GM12878 (cell line): ENCODE measurements around the gene NMNAT3. TPM values are rescaled to one million over a fixed set of nuclear protein-coding genes. Genes with fewer than 3 reads are reported as not detected.

ENCODE experiments used
- ATF7 ChIP-seq: fragments of 450-650 bp; IDR thresholded peaks from 2 replicates; pipeline ENCODE4 v1.6.1; 2016; ENCODE audit warnings: low read depth, mild to moderate bottlenecking
- CBX5 ChIP-seq: sonication (generic); IDR thresholded peaks from 2 replicates; pipeline ENCODE4 v1.6.1; 2016; ENCODE audit warnings: low read depth, moderate library complexity, mild to moderate bottlenecking, inconsistent platforms
- polyA plus RNA-seq, 11 experiments: library from polyadenylated mRNA; depleted of rRNA in 4 of 11; unstranded in 6 of 11; stranded (reverse) in 5 of 11; fragments of >200 nt; fragmentation: Nextera tagmentation in 4 of 11; fragmentation: Illumina TruSeq in 1 of 11; extraction: Ambion mirVana in 4 of 11; extraction: Trizol in 1 of 11; gene quantifications; 1 replicate in 1 of 11; 2 replicates in 10 of 11; pipeline versions ENCODE4 v1.2.1 to v1.2.3, GENCODE V29; 2011 to 2016; ENCODE audit warnings: inconsistent platforms in 2 of 11, missing spikeins in 2 of 11, low read depth in 1 of 11
- total RNA-seq, 4 experiments: library from RNA; depleted of rRNA in 3 of 4; stranded (reverse); fragments of >200 nt in 3 of 4; fragmentation: Illumina TruSeq in 1 of 4; extraction: Trizol in 1 of 4; gene quantifications; 2 replicates each; pipeline versions ENCODE4 v1.2.1 to v1.2.3, GENCODE V29; 2013 to 2021
- TF ChIP-seq, protein P1 (sequence below): fragments of 150-350 bp; IDR thresholded peaks from 2 replicates; pipeline ENCODE4 v1.6.1; 2016; ENCODE audit warnings: low read depth, low read length
- TF ChIP-seq, protein P2 (sequence below): IDR thresholded peaks from 2 replicates; pipeline ENCODE4 v1.6.1; 2012; ENCODE audit warnings: improper control_type of control experiment, low read depth, low read length; ENCODE audit not compliant: insufficient replicate concordance
- TF ChIP-seq, protein P3 (sequence below): fragments of 450-650 bp; IDR thresholded peaks from 2 replicates; pipeline ENCODE4 v1.6.1; 2017; ENCODE audit warnings: borderline replicate concordance

The NMNAT3 gene
- total and polyA plus RNA-seq, 10 of the 15 experiments (the other 5 are each of a cell fraction or from before 2014, with no cell fraction given), result under 0.01 to 0.92 (median 0.08) TPM; not detected in 4

DNA sequence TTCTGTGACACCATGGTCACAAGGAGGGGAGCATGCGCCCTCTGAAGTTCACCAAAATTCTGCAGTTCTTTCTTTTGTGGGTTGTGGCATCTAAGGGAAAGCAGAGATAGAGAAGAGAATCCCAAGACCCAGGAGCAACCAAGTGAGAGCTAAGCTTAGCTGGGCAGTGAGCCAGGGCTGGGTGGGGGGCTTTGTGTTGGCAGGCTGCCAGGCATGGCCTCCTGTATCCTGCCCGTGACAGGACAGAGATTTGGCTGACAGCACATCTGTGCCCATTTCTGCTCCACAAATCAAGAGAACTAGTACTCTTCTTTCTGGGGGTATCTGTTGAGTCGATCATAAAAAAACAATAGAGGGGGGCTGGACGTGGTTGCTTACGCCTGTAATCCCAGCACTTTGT lies 66.2 kb downstream of the NMNAT3 start (continued):
- TF ChIP-seq, protein P1, sequence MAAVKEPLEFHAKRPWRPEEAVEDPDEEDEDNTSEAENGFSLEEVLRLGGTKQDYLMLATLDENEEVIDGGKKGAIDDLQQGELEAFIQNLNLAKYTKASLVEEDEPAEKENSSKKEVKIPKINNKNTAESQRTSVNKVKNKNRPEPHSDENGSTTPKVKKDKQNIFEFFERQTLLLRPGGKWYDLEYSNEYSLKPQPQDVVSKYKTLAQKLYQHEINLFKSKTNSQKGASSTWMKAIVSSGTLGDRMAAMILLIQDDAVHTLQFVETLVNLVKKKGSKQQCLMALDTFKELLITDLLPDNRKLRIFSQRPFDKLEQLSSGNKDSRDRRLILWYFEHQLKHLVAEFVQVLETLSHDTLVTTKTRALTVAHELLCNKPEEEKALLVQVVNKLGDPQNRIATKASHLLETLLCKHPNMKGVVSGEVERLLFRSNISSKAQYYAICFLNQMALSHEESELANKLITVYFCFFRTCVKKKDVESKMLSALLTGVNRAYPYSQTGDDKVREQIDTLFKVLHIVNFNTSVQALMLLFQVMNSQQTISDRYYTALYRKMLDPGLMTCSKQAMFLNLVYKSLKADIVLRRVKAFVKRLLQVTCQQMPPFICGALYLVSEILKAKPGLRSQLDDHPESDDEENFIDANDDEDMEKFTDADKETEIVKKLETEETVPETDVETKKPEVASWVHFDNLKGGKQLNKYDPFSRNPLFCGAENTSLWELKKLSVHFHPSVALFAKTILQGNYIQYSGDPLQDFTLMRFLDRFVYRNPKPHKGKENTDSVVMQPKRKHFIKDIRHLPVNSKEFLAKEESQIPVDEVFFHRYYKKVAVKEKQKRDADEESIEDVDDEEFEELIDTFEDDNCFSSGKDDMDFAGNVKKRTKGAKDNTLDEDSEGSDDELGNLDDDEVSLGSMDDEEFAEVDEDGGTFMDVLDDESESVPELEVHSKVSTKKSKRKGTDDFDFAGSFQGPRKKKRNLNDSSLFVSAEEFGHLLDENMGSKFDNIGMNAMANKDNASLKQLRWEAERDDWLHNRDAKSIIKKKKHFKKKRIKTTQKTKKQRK, result no peak
- TF ChIP-seq ATF7, result no peak
- no peak for TF ChIP-seq CBX5
- TF ChIP-seq, protein P2, sequence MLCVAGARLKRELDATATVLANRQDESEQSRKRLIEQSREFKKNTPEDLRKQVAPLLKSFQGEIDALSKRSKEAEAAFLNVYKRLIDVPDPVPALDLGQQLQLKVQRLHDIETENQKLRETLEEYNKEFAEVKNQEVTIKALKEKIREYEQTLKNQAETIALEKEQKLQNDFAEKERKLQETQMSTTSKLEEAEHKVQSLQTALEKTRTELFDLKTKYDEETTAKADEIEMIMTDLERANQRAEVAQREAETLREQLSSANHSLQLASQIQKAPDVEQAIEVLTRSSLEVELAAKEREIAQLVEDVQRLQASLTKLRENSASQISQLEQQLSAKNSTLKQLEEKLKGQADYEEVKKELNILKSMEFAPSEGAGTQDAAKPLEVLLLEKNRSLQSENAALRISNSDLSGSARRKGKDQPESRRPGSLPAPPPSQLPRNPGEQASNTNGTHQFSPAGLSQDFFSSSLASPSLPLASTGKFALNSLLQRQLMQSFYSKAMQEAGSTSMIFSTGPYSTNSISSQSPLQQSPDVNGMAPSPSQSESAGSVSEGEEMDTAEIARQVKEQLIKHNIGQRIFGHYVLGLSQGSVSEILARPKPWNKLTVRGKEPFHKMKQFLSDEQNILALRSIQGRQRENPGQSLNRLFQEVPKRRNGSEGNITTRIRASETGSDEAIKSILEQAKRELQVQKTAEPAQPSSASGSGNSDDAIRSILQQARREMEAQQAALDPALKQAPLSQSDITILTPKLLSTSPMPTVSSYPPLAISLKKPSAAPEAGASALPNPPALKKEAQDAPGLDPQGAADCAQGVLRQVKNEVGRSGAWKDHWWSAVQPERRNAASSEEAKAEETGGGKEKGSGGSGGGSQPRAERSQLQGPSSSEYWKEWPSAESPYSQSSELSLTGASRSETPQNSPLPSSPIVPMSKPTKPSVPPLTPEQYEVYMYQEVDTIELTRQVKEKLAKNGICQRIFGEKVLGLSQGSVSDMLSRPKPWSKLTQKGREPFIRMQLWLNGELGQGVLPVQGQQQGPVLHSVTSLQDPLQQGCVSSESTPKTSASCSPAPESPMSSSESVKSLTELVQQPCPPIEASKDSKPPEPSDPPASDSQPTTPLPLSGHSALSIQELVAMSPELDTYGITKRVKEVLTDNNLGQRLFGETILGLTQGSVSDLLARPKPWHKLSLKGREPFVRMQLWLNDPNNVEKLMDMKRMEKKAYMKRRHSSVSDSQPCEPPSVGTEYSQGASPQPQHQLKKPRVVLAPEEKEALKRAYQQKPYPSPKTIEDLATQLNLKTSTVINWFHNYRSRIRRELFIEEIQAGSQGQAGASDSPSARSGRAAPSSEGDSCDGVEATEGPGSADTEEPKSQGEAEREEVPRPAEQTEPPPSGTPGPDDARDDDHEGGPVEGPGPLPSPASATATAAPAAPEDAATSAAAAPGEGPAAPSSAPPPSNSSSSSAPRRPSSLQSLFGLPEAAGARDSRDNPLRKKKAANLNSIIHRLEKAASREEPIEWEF, result no peak
- TF ChIP-seq, protein P3, sequence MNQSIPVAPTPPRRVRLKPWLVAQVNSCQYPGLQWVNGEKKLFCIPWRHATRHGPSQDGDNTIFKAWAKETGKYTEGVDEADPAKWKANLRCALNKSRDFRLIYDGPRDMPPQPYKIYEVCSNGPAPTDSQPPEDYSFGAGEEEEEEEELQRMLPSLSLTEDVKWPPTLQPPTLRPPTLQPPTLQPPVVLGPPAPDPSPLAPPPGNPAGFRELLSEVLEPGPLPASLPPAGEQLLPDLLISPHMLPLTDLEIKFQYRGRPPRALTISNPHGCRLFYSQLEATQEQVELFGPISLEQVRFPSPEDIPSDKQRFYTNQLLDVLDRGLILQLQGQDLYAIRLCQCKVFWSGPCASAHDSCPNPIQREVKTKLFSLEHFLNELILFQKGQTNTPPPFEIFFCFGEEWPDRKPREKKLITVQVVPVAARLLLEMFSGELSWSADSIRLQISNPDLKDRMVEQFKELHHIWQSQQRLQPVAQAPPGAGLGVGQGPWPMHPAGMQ, result no peak
